ENCODE results near the gene FOXP1. TPM values are rescaled to one million over a fixed set of nuclear protein-coding genes. Genes with fewer than 3 reads are reported as not detected.

The FOXP1 gene
- total and polyA plus RNA-seq, 2 of the 13 experiments (the other 11 are each of a cell fraction or from before 2014, with no cell fraction given) = 40.4 to 59.0 TPM

DNA sequence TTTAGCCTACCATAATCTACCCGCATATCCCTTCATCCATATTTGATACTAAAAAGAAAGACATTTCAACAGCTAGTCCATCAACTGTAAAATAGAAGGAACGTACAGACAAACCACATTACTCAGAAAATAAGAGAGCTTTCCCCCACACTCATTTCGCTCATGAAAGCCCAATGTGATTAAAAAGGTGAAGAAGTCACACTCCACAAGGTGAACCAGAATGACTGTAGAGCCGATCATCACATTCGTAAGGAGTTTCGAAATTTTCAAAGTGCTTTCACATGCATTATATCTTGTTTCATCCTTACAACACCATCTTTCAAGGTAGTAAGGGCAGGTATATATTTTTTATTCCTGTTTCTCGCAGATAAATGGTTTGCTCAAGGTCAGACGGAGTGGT lies 225.3 kb downstream of the FOXP1 start:
- Histone ChIP-seq H3K9ac (ENCODE audit: insufficient read depth, low read depth, low read length) (no peak overlapping the region), H3K79me2 (ENCODE audit: insufficient read depth, low read length) (no peaks in the 10 kb centered on the region), H3K27ac (ENCODE audit: extremely low read length, insufficient read depth, low read length) (no peak overlapping the region), H3K4me3 (replicated peaks in 1 of 3; ENCODE audit: insufficient read depth in 1 of 3, low read depth in 2 of 3, low read length in 3 of 3) (no peak overlapping the region), H3K4me1 (ENCODE audit: insufficient read depth, low read length) (no peaks in the 10 kb centered on the region), H3K27me3 (ENCODE audit: control insufficient read depth in 1 of 2, insufficient read depth in 2 of 2, low read length in 2 of 2) (no peaks in the 10 kb centered on the region), H3K9me3 (ENCODE audit: low read length) (no peaks in the 10 kb centered on the region), H4K20me1 (ENCODE audit: insufficient read depth, low read length) (no peaks in the 10 kb centered on the region), H3K4me2 (ENCODE audit: low read depth, low read length) (no peak overlapping the region), H3K36me3 (replicated peaks in 1 of 2; ENCODE audit: control insufficient read depth in 1 of 2, insufficient read depth in 2 of 2, low read length in 2 of 2) (peaks cover 0 to 24% of the 10 kb centered on the region in 2 experiments; a peak in 3 of 5 replicates), H2AFZ (ENCODE audit: low read length) (no peak overlapping the region)
- 96% methylated on average over 8 of the region's 8 CpGs for WGBS (ENCODE audit: low lambda C conversion rate)
- ChIA-PET POLR2A (no interaction called here), CTCF (ENCODE audit: low intra/inter-chr PET ratio, low total read pairs) (no interaction called here)
- TF ChIP-seq ZNF547 (CRISPR knock-in tag; IDR thresholded peaks at IDR 0.05) (no peak), RBFOX2 (IDR thresholded peaks at IDR 0.05; ENCODE audit: low read depth, low read length) (no peak), RFX1 (IDR thresholded peaks at IDR 0.05) (no peak), ZNF879 (CRISPR knock-in tag; IDR thresholded peaks at IDR 0.05) (no peak), NR3C1 (CRISPR knock-in tag; IDR thresholded peaks at IDR 0.05) (no peak), ZBTB1 (CRISPR knock-in tag; IDR thresholded peaks at IDR 0.05; ENCODE audit: borderline replicate concordance) (no peak), SNAI1 (CRISPR knock-in tag; IDR thresholded peaks at IDR 0.05; ENCODE audit: borderline replicate concordance) (no peak), ZNF530 (CRISPR knock-in tag; IDR thresholded peaks at IDR 0.05; ENCODE audit: low read depth) (no peak), ISL2 (CRISPR knock-in tag; IDR thresholded peaks at IDR 0.05) (no peak), RBAK (CRISPR knock-in tag; IDR thresholded peaks at IDR 0.05) (no peak), MEIS2 (CRISPR knock-in tag; IDR thresholded peaks at IDR 0.05) (no peak), HNF4G (IDR thresholded peaks at IDR 0.05; ENCODE audit: borderline replicate concordance, low read depth, low read length) (no peak), HNF4G (CRISPR knock-in tag; IDR thresholded peaks at IDR 0.05; ENCODE audit: borderline replicate concordance, low read depth) (no peak), ZBED4 (CRISPR knock-in tag; IDR thresholded peaks at IDR 0.05; ENCODE audit: borderline replicate concordance) (no peak), GLMP (CRISPR knock-in tag; IDR thresholded peaks at IDR 0.05; ENCODE audit: borderline replicate concordance) (no peak), ZNF816 (CRISPR knock-in tag; IDR thresholded peaks at IDR 0.05; ENCODE audit: borderline replicate concordance) (no peak), SMC3 (IDR thresholded peaks at IDR 0.05; ENCODE audit: low read length) (no peak), SP140L (CRISPR knock-in tag; IDR thresholded peaks at IDR 0.05; ENCODE audit: borderline replicate concordance) (no peak), MED13 (CRISPR knock-in tag; IDR thresholded peaks at IDR 0.05) (no peak), NCOA5 (CRISPR knock-in tag; IDR thresholded peaks at IDR 0.05) (no peak)
- TF ChIP-seq, protein P1, sequence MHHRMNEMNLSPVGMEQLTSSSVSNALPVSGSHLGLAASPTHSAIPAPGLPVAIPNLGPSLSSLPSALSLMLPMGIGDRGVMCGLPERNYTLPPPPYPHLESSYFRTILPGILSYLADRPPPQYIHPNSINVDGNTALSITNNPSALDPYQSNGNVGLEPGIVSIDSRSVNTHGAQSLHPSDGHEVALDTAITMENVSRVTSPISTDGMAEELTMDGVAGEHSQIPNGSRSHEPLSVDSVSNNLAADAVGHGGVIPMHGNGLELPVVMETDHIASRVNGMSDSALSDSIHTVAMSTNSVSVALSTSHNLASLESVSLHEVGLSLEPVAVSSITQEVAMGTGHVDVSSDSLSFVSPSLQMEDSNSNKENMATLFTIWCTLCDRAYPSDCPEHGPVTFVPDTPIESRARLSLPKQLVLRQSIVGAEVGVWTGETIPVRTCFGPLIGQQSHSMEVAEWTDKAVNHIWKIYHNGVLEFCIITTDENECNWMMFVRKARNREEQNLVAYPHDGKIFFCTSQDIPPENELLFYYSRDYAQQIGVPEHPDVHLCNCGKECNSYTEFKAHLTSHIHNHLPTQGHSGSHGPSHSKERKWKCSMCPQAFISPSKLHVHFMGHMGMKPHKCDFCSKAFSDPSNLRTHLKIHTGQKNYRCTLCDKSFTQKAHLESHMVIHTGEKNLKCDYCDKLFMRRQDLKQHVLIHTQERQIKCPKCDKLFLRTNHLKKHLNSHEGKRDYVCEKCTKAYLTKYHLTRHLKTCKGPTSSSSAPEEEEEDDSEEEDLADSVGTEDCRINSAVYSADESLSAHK (CRISPR knock-in tag; IDR thresholded peaks at IDR 0.05; ENCODE audit: borderline replicate concordance) = no peak
- in situ Hi-C loops (cut with HindIII; ENCODE audit: extremely low pct_ligation_motif_present, low pct_unique_long_range_greater_than_20kb) (no loop called here), intact Hi-C loops (cut with micrococcal nuclease; ENCODE audit: unreplicated experiment) (no loop called here)
- DNase-seq (ENCODE audit: low spot score) (no peak), ATAC-seq (no peak), FAIRE-seq (no peak)
- BruUV-seq (replicated peaks) = no TSS peak
